ENCODE results near the gene NSUN4.
"Not testable (repeated sequence)": the region's sequence is repeated elsewhere in the genome, so short reads cannot be mapped to it uniquely, and the experiment has no call there.

GRCh38 chr1:46325285-46326076, 15.1 kb upstream of the NSUN4 start:
- TF ChIP-seq CTCF (IDR thresholded peaks at IDR 0.05 in 8 of 11, conservative IDR thresholded peaks at IDR 0.05 in 3 of 11); POLR2A (IDR thresholded peaks at IDR 0.05); POLR2AphosphoS5 (IDR thresholded peaks at IDR 0.05): not testable (repeated sequence)

Data from spleen (tissue), 7 donors.